NCI-H2029 (cell line): ENCODE data around the gene ERCC6L2.

ENCODE experiments used
- DNase-seq: peaks from one replicate; lab custom pipeline; 2025; lab: John Stamatoyannopoulos, UW

Gene ERCC6L2

DNA sequence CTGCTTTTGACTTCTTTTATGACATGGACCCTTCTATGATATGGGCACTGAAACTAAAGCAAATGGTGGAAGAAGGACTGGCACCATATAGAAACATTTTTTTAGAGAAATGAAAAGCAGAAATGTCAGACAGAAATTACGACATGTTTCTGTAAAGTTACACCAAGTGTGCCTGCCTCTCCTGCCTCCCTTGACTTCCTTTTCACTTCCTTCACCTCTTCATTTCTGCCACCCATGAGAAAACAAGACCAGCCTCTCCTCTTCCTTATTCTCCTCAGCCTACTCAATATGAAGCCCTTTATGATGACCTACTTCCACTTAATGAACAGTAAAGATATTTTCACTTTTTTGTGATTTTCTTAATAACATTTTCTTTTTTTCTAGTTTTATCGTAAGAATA, 44.5 kb downstream of the ERCC6L2 start:
- no peak for DNase-seq

DNA sequence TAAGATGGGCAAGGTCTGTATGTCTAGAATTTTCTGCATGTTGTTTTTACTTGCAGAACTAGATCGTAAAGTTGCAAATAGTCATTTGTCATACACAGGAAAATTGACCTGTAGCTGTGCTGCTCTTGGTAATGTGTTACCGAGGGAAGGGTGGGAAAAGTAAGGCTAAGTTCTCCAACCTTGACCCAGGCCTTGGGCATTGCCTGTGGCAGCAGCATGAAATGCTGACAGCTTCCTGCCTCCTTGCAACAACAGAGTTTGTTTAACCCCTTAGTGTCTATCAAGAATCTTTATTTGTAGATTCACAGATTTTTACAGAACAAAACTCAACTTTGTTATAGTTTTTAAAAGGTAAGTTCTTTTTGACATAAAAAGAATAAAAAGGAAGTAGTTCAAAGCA, 48.3 kb downstream of the ERCC6L2 start:
- no peak for DNase-seq

DNA sequence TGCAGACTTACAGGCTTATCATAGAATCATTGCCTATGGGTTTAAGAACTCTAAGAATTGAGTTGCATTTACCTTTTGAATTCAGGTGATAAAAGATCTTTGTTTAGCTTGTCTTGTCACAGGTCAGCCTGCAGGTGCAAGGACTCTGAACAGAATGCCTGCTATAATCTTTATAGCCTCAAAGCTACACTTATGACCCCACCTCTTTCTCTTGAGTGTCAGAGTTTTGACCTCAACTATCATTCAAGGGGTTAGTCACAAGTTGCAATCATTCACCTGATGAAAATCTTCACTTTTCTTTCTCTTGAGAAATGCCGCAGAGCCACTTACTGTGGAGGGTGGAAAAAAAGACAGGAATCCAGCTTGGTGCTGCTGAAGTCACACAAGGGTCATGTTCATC, 49.5 kb downstream of the ERCC6L2 start:
- no peak for DNase-seq

DNA sequence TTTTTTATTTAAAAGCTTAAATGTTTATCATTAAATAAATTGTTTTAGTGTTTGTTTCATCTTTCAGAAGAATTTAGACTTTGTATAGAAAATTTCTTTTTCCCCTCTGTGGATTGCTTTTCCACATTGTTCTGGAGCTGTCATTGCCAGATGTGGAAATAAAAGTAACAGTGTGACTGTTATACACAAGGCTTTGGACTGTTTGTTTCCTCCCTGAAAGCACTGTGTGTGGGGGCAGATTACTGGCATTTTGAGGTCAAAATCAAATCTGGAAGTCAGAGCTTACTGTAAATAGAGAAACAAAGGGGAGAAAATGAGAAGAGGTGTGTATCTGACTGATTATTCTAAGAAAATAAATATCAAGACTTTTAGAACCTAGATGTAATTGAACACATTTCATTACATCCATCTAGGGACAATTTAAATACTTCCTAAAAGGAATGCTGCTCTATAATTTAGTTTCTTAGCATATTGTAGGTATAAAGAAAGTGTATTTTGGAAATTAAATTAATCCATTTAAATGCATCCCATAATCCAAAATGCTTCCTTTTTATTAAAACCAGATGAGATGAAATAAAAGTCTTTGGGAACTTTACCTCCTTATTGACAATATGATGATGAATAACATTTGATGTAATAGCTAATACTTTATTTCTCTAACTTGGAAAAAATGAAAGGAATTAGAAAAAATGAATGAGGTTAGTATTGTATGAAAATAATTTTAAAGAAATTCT, 51.9 kb downstream of the ERCC6L2 start:
- no peak for DNase-seq

DNA sequence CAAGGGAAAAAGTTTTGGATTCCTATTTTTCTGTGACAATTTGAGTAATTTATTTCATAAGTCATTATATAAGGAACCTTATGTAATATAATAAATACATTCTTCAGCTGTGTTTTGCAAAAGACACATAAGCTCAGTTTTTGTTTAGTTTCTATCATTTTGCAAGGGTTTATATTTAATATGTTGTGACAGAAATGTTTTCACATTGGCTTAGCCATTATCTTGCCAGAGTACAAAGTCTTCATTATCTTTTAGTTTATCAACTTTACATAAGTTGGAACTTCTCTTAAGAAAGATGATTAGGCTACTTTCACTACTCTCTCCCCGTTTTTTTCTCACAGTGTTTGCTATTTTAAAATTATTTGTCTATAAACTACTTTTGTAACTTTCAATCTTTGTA, 54.8 kb downstream of the ERCC6L2 start:
- no peak for DNase-seq

DNA sequence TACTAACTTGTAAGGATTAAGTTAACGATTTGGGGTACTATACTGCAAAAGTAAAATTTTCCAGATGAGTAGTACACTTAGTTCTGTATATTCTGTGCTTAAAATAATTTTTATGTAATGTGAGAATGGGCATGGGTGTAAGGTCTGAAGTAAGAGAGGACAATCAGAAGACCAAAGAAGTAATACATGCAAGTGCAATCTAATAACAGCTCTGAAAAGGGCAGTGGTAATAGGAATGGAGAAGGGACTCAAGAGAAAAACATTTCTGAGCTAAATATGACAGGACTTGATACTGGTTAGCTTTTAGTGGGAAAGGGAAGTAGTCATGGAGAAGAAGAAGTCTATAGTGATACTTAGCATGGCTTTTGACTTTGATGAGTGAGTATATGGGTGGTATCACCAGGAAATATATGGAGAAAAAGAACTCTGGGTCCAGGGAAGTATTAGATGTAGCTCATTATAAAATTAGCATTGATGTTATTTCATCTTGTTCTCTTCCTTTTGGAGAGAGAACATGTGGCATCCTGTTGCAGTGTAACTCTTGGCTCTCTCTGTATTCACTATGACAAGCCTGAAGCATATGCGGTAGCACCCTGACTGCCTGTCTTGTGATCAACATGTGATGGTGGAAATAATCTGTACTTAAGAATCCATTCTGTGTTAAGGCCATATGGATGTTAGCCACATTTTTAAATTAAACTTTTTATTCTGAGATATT, 60.5 kb downstream of the ERCC6L2 start:
- DNase-seq, result no peak

DNA sequence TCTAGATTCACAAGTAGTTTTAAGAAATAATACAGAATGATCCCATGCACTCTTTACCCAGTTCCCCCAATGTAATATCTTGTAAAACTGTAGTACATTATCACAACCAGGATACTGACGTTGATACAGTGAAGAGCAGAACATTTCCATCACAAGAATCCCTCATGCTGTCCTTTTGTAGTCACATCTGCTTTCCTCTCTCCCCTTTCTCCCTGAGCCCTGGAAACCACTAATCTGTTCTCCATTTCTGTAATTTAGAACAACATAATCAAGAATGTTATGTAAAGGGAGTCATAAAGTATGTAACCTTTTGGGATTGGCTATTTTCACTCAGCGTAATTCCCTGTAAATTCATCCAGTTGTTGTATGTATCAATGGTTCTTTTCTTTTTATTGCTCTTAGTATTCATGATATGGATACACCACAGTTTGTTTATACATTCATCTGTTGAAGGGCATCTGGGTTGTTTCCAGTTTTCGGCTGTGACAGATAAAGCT, 61.1 kb downstream of the ERCC6L2 start:
- no peak for DNase-seq

DNA sequence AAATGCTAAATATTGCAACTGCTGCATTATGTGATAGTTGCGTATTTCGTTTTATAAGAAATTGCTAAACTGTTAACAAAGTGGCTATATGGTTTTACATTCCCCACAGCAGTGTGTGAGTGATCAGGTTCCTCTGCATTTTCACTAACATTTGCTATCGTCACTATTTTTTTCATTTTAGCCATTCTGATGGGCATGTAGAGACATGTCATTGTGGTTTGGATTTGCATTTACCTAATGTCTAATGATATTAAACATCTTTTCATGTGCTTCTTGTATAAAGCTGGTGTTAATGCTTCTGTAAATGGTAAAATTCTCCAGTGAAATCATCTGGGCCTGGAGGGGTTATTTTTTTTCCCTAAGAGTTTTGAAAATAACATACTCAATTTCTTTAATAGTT, 61.6 kb downstream of the ERCC6L2 start:
- DNase-seq, result no peak

DNA sequence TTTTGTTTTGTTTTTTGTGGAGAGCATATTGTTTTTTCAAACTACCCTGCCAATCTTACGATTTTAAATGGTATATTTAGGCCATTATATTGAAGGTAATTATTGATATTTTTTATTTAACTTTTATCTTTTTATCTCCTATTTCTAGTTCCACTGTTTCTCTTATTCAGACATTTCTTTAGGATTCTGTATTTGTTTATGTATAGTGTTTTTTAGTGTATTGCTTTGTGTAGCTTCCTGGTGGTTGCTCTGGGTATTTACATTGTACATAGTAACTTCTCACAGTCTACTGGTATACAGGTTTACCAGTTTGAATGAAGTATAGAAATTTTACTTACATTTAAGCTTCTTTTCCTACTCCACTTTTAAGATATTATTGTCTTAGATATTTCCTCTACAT, 63.2 kb downstream of the ERCC6L2 start:
- no peak for DNase-seq

DNA sequence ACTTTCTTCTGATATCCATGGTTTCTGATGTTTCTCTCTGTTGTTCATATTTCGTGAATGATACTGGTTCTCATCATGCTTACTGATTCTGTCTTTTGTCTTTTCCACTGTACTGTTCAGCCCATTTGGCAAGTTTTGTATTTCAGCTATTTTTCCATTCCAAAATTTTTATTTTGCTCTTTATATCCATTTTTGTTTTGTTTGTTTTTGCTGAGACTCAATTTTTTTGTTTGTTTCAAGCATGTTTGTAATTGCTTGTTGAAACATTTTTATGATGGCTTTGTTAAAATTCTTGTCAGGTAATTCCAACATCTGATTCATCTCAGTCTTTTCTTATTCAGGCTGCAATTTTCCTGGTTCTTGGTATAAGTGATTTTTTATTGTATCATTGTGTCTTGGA, 64.0 kb downstream of the ERCC6L2 start:
- no peak for DNase-seq

DNA sequence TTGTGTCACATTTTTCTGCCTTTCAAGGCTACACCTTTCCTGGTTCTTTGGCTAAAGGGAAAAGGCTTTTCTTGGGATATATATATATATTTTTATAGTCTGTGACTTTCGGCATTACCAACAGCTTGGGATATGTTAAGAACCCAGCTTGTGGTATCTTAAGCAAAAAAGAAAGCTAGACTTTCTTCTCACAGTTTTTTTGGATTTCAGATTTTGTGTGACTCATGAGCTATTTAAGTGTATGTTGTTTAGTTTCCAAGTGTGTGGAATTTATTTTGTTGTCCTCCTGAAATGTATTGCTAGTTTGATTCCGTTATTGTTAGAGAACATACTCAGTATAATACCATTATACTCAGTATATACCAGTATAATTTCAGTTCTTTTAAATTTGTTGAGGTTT, 64.8 kb downstream of the ERCC6L2 start:
- no peak for DNase-seq

DNA sequence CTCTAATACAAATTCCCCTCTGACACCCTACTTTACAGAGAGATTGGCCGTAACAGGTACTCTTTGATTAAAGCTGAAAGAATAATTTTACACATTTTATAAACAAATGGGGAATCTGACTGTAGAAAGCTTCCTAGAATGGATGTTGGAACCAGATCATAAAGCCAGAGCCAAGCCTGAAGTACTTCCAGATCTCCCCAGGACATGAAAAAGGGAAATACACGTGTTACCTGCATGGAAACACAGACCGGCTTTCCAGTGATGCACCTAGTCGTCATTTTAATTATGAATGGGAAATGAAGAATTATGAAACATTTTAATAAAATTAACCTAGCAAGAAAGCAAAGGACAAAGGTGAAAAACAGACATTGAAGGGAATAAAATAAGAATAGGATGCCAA, 66.5 kb downstream of the ERCC6L2 start:
- no peak for DNase-seq

DNA sequence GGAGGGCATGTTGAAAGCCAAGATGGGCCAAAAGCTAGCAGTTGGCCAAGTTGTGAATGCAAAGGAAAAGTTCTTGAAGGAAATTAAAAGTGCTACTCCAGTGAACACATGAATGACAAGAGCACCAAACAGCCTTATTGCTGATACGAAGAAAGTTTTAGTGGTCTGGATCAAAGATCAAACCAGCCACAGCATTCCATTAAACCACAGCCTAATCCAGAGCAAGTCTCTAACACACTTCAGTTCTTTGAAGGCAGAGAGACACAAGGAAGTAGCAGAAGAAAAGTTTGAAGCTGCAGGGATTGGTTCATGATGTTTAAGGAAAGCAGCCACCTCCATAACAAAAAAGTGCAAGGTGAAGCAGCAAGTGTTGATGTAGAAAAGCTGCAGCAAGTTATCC, 71.6 kb downstream of the ERCC6L2 start:
- DNase-seq, result no peak

DNA sequence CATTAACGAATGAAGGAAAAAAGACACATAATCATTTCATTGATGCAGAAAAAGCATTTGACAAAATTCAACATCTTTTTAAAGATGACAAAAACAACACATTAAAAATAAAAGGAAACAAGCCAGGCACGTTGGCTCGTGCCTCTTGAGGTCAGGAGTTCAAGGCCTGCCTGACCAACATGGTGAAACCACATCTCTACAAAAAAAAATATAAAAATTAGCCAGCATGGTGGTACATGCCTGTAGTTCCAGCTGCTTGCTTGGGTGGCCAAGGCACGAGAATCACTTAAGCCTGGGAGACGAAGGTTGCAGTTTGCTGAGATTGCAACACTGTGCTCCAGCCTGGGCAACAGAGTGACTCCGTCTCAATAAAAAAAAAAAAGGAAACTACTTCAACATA, 77.0 kb downstream of the ERCC6L2 start:
- DNase-seq, result no peak

DNA sequence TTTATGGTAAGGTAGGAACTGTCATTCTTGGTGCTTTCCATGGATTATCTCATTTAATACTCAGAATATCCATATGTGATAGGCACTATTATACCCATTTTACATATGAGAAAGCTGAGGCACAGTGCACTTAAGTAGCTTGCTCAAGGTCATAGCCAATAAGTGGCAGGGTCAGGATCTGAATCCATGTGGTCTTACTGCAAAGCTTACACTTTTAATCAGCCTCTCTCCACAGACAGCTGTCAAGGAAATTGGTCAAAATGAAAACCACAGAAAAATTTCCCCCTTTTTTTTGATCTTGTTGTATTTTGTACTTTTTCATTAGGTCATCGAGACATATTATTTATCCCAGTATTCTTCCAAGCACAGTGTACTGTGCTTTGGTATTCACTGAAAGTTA, 78.5 kb downstream of the ERCC6L2 start:
- no peak for DNase-seq

DNA sequence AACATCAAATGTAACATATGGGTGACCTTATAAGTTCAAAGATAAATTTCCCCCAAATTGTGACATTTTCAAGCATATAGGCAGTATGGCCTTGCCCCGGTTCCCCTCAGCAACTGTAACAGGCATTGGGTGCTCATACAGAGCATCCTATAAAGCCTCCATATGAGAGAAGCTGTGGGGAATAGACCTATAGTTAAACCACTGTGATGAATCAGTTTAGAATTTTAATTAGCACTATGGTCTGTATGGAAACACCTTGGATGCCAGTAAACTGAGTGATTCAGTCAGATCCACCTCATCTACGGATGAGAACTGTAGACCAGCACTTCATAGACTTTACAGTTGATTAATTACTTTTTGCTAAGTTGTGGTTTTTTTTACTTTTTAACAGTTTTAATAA, 79.4 kb downstream of the ERCC6L2 start:
- DNase-seq, result no peak

DNA sequence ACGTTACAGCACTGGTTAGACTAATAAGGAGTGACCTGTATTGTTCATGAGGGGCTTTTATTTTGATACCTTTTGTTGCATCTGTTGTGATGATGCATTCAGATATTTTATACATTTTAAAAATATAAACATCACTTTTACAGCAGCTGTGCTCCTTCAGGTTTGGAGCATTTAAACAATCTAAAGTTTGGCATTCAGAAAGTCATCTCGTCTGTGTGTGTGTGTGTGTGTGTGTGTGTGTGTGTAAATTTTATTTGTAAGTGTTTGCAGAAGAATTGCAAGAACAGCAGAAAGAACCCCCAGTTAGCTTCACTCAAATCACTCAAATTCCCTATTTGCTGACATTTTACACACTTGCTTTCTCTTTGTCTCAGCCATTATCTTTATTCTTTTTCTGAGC, 87.4 kb downstream of the ERCC6L2 start:
- no peak for DNase-seq

DNA sequence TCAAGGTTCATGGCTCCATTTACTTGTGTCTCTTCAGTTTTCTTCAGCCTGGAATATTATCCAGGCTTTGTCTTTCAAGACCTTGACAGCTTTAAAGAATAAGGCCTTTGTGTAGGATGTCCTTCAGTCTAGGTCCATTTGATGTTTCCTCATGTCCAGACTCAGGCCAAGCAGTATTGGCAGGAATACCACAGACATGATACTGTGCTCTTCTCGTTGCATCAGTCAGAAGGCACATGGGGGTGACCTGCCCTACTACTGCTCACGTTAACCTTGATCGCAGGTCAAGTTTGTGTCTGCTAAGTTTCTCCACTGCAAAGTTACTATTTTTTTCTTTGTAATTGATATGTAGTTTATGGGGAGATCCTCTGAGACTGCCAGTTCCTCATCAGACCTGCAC, 88.2 kb downstream of the ERCC6L2 start:
- DNase-seq, result no peak

DNA sequence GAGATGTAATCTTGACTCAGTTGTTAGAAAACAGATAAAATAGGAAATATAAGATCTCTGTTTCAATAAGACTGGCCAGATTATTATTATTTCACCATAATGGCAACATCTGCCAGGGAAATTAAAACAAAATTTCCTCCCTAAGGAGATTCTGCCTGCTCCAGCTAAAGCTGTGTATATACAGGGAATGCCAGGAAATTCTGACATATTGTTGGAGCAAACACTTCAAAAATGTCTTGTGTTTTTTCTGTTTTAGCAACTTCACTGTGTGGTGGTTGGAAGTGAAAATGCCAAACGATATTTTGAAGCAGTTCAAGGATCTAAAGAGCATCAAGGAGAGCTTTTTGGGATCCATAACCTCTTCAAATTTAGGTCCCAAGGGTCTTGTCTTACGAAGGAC, 90.8 kb downstream of the ERCC6L2 start:
- DNase-seq, result no peak

DNA sequence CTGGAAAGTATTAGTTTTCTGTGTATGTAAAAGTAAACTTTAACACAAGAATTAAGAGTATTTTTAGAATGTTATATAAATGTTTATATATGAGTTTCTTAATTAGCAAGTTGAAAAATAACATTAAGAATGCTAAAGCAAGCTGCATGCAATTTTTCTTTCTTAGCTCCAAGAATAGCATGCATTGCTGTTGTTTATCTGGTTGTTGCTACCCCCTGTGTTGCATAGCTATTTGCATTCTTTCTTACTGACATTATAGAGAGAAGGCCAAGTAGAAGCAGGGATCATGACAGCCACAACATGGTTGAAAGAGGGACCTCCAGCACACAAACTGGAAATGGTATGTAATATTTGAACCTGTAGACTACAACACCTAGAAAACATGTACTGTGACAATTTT, 94.8 kb downstream of the ERCC6L2 start:
- no peak for DNase-seq

DNA sequence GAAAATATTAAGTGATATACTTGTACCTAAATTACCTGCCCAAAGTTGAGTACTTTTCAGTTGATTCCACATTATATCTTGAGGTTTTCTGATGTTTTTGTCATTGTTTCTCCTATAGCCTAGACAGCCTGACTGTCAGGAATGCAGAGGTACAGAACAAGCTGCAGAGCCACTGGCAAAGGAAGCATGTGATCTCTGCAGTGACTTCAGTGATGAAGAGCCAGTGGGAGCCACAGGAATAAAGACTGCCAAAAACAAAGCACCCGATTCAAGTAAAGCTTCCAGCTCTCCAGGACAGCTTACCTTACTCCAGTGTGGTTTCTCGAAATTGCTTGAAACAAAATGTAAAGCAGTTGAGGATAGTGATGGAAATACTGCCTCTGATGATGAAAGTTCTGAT, 96.3 kb downstream of the ERCC6L2 start:
- no peak for DNase-seq

DNA sequence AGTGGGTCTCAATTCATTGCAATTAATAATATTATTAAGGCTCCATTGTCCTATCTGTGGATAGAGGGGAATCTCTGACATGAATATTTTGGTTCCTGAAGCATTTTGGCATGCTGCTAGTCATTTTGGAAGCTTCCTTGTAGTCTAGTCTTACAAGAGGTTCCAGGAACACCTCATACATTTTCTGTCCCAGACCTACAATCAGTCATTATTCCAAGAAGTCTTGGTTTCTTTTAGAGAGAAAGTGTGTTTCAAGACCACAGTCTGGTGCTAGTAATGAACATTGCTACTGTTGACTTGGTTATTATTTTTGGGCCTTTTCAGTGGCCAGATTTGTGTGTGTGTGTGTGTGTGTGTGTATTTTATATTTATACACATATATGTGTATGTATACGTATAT, 98.9 kb downstream of the ERCC6L2 start:
- DNase-seq, result no peak

DNA sequence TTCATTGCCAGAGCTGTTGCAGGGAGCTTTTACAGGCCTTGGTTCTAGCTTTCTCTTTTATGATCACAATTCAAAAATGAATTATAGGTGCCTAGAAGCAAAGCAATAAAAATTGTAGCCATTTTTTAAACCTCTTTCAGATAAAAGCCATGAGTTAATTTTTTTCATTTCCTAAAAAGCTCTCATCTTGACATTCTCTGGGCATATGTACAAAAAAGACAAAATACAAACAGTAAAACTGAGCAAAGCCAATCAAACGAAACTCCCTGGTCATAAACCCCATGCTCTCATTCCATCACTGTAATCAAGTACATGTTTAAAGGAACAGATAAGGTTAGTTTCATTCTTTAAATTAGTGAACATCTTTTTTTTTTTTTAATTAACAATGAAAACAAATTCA, 101.9 kb downstream of the ERCC6L2 start:
- no peak for DNase-seq

DNA sequence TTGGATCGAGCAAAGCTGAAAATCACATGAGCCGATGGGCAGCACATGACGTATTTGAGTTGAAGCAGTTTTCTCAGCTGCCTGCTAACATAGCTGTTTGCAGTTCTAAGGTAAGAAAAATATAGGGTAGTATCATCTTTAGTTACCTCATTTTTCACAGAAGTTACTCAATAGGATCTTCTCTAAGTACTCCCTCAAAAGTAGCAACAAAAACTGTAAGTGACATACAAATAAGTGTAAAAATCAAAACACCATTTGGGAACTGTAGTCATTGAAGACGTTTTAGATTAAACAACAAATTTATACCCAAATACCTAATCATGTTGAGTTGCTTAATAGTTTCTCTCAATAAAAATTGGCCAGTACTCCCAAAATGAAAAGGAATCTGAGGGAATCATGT, 102.6 kb downstream of the ERCC6L2 start:
- DNase-seq, result no peak
